Measurements from ENCODE around the gene TBC1D22A. TPM values are rescaled to one million over a fixed set of nuclear protein-coding genes. Genes with fewer than 3 reads are reported as not detected.

TBC1D22A gene
- total and polyA plus RNA-seq, 9 of the 15 experiments (the other 6 are each of a cell fraction or from before 2014, with no cell fraction given), result 0.20 to 11.5 (median 5.2) TPM

DNA sequence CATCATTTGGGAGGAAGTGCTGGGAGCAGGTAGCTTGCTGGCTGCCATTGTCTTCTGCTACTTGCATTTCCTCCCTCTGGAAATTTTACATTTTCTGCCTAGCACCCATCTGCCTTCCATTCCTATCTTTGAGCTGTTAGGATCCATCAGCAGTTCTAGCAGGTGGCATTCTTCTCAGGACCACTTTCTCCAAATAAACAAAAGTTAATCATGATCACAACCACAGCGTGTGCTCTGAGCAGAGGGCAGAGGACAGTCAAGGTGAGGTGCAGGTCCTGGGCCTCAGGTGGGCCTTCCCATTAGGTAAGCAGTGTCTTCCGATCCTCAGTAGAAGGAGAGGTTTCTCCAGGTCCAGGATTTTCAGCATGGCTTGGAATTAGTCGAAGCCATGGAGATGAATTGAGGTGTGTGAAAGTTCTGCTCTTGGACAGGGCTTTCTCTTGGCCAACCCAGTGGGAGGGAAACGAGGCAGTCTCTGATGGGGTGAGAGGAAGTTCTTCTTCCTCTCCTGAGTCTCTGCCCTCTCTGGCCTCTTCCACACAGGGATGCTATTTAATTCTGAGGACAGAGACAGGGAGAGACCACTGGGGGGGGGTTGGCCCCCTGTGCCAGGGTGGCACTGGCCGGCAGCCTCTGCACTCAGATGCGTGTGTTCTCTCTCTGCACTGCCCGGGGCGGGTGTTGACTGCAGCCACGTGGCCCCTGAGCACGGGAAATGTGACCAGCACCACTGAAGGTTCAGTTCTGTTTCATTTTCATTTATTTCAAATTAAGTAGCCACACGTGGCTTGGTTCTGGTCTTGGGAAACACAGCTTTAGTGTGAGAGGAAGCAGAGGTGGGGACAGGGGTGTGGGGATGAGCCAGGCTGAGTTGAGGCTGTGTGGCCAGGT lies 170.8 kb downstream of the TBC1D22A start (continued):
- TF ChIP-seq, protein P1, sequence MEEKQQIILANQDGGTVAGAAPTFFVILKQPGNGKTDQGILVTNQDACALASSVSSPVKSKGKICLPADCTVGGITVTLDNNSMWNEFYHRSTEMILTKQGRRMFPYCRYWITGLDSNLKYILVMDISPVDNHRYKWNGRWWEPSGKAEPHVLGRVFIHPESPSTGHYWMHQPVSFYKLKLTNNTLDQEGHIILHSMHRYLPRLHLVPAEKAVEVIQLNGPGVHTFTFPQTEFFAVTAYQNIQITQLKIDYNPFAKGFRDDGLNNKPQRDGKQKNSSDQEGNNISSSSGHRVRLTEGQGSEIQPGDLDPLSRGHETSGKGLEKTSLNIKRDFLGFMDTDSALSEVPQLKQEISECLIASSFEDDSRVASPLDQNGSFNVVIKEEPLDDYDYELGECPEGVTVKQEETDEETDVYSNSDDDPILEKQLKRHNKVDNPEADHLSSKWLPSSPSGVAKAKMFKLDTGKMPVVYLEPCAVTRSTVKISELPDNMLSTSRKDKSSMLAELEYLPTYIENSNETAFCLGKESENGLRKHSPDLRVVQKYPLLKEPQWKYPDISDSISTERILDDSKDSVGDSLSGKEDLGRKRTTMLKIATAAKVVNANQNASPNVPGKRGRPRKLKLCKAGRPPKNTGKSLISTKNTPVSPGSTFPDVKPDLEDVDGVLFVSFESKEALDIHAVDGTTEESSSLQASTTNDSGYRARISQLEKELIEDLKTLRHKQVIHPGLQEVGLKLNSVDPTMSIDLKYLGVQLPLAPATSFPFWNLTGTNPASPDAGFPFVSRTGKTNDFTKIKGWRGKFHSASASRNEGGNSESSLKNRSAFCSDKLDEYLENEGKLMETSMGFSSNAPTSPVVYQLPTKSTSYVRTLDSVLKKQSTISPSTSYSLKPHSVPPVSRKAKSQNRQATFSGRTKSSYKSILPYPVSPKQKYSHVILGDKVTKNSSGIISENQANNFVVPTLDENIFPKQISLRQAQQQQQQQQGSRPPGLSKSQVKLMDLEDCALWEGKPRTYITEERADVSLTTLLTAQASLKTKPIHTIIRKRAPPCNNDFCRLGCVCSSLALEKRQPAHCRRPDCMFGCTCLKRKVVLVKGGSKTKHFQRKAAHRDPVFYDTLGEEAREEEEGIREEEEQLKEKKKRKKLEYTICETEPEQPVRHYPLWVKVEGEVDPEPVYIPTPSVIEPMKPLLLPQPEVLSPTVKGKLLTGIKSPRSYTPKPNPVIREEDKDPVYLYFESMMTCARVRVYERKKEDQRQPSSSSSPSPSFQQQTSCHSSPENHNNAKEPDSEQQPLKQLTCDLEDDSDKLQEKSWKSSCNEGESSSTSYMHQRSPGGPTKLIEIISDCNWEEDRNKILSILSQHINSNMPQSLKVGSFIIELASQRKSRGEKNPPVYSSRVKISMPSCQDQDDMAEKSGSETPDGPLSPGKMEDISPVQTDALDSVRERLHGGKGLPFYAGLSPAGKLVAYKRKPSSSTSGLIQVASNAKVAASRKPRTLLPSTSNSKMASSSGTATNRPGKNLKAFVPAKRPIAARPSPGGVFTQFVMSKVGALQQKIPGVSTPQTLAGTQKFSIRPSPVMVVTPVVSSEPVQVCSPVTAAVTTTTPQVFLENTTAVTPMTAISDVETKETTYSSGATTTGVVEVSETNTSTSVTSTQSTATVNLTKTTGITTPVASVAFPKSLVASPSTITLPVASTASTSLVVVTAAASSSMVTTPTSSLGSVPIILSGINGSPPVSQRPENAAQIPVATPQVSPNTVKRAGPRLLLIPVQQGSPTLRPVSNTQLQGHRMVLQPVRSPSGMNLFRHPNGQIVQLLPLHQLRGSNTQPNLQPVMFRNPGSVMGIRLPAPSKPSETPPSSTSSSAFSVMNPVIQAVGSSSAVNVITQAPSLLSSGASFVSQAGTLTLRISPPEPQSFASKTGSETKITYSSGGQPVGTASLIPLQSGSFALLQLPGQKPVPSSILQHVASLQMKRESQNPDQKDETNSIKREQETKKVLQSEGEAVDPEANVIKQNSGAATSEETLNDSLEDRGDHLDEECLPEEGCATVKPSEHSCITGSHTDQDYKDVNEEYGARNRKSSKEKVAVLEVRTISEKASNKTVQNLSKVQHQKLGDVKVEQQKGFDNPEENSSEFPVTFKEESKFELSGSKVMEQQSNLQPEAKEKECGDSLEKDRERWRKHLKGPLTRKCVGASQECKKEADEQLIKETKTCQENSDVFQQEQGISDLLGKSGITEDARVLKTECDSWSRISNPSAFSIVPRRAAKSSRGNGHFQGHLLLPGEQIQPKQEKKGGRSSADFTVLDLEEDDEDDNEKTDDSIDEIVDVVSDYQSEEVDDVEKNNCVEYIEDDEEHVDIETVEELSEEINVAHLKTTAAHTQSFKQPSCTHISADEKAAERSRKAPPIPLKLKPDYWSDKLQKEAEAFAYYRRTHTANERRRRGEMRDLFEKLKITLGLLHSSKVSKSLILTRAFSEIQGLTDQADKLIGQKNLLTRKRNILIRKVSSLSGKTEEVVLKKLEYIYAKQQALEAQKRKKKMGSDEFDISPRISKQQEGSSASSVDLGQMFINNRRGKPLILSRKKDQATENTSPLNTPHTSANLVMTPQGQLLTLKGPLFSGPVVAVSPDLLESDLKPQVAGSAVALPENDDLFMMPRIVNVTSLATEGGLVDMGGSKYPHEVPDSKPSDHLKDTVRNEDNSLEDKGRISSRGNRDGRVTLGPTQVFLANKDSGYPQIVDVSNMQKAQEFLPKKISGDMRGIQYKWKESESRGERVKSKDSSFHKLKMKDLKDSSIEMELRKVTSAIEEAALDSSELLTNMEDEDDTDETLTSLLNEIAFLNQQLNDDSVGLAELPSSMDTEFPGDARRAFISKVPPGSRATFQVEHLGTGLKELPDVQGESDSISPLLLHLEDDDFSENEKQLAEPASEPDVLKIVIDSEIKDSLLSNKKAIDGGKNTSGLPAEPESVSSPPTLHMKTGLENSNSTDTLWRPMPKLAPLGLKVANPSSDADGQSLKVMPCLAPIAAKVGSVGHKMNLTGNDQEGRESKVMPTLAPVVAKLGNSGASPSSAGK (IDR thresholded peaks at IDR 0.05), result peak; percentile 28; the same call in 1 of the 2 replicates
- TF ChIP-seq RBM14 (IDR thresholded peaks at IDR 0.05; ENCODE audit: borderline replicate concordance, insufficient read depth, low read depth, low read length) (no peak), ZC3H11A (IDR thresholded peaks at IDR 0.05; ENCODE audit: low read depth, low read length) (no peak), HCFC1 (IDR thresholded peaks at IDR 0.05; ENCODE audit: low read depth, low read length) (no peak)

Measured in K562 (cell line).